GM21423 (cell line): ENCODE results near the gene CCDC51.
"Not testable (repeated sequence)": the region's sequence is repeated elsewhere in the genome, so short reads cannot be mapped to it uniquely, and the experiment has no call there.

Source experiments
- ATAC-seq: cut with Tn5 transposase; IDR thresholded peaks from one replicate; pipeline ENCODE4 v1.9.1; 2021; ENCODE audit warnings: mild to moderate bottlenecking, moderate library complexity; ENCODE audit not compliant: unreplicated experiment

Gene CCDC51

DNA sequence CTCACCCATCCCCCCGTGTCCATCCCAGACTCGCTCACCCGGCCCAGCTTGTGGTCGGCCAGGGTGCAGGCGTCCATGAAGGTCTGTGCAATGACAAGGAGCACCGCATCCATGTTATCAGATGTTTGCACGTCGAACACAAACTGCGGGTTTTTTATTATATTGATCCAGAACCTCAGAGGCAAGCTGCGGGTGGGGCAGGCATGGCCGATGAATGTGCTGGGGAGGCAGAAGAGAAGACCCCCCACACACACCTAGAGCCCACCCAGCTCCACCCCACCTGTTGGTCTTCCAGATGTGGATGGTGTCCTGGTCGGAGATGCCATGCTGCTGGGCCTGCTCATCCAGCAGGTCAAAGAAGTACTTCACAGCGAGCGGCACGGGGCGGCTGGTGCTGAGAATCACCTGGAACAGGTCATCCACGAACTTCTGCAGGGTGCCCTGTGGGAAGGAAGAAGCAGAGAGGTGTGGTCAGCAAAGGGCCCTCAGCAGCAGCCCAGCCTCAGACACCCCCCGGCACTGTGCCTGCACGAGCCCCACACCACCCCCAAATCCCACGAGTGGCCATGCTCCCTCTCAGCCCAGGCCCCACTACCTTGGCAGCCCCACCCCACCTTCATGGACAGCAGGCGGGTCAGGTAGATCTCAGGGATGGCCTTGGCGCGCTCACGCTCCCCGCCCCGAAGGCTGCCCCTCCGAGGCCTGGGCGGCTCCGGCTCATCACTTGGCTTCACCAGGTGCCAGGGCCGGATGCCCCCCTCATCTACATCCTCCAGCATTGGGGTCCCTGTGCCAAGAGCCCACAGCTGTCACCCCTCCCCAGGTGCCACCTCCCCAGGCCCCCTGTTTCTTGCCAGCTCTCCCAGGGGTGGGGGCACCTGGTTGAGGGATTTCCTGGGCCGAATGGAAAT lies 30.4 kb downstream of the CCDC51 start:
- ATAC-seq, result no peak

DNA sequence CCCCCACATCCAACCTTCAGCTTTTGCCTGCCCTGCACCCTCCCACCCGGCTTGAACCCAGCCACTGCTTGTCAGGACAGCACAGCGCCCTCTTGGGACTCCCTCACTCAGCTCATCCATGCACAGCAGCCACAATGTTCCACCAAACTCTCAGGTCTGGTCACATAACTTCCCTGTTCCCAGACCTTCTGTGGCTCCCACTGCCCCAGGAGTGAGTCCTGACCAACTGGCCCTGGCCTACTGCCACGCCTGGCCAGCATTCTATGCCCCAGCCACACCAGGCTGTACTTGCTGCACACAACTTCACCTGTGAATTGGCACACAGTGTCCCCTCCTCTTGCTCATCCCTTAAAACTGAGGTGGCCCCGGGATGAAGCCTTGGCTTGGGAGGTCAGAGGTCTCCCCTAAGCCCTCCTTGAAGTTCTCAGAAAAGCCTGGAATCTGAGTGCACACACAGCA lies 31.1 kb downstream of the CCDC51 start:
- no peak for ATAC-seq

GRCh38 chr3:48407542-48408099 lies 32.3 kb downstream of the CCDC51 start:
- no peak for ATAC-seq

GRCh38 chr3:48406443-48407431 lies 33.2 kb downstream of the CCDC51 start:
- no peak for ATAC-seq

DNA sequence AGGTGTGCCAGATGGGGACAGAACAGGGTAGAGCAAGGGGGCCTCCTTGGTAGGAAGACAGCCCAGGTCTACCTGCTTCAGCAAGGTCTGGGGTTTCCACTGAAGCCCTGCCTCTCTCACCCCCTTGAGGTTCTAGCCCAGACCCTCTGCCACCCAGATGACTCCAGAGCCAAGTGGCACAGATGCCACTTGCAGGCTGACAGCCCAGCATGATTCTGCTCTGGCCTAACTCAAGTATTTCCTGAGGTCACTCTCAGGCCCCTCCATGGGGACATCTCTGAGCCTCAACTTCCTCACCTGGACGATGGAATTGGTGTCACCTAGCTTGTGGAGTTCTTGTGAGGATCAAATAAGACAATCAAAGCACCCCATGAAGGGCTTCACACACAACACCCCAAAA lies 33.9 kb downstream of the CCDC51 start:
- no peak for ATAC-seq

GRCh38 chr3:48405343-48405881 lies 34.5 kb downstream of the CCDC51 start:
- no peak for ATAC-seq

- ATAC-seq, result no peak
Measured at GRCh38 chr3:48404440-48405342, 35.2 kb downstream of the CCDC51 start.

- ATAC-seq, result no peak
Measured at GRCh38 chr3:48403533-48404439, 36.1 kb downstream of the CCDC51 start.

DNA sequence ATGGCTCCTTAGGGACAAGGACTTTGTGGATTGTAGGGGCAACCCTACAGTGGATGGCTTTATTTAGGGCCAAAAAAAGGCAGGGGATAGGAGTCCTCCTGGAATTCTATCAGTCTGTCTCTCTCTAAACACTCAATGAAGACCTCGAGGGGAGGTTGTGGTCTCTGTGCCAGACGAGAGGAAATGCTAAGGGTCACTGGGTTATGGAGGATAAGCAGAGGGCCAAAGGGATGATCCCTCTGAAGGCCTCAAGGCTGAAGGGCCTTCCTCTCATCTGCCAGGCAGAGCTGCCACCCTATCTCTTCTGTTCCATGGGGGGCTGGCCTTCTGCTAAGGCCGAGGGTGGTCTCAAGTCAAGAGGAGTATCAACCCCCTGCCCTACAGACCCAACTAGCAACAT lies 37.0 kb downstream of the CCDC51 start:
- no peak for ATAC-seq

GRCh38 chr3:48402281-48402732 lies 37.6 kb downstream of the CCDC51 start:
- ATAC-seq, result no peak

DNA sequence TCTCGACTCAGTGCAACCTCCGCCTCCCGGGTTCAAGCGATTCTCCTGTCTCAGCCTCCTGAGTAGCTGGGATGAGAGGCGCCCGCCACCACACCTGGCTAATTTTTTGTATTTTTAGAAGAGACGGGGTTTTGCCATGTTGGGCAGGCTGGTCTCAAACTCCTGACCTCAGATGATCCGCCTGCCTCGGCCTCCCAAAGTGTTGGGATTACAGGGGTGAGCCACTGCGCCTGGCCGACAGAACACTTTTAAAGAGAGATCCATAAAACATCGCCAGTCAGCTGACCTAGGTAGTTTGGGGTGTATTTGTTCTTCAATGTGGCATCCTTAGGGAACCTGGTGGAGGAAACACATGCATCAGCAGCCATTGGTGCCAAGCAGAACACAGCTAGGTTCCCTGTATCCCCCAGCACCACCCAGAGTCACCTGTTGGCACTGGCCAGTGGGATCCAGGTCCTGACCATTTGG lies 38.5 kb downstream of the CCDC51 start:
- ATAC-seq, result not testable (repeated sequence)

GRCh38 chr3:48400824-48401433 lies 39.0 kb downstream of the CCDC51 start:
- ATAC-seq, result no peak

DNA sequence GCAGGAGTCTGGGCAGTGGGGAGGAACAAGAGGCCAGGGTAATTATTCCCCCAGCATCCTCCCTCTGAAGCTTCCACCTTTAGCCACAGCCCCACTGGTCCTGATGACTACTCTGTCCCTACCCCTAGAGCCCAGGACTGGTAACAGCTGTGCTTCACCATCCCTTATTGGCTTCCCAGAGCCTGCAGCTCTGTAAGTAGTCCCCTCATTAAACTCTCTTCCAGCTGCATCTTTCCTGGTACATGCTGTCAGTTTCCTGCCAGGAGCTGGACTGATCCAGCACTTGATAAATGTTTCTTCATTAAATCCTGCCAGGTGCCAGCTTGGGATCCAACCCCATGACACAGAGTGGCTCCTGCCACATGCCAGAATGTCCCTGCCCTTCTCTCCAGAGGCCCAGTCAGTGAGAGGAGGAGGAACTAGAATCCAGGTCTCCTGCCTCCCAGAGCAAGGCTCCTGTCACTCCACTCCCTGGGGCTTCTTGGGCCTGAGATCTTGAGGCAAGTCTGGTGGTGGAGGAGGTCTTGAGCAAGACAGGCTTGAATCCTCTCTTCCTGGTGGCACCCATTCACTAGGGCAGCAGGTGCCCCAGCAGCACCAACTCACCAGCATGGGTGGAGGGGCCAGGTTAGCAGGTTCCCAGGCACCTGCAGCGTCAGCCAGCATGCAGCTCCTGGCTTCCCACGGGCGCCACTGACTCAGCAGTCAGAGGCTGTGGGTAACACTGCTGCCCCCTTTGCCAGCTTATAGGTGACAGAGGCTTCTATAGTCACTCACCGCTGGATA lies 40.3 kb downstream of the CCDC51 start:
- ATAC-seq, result no peak

DNA sequence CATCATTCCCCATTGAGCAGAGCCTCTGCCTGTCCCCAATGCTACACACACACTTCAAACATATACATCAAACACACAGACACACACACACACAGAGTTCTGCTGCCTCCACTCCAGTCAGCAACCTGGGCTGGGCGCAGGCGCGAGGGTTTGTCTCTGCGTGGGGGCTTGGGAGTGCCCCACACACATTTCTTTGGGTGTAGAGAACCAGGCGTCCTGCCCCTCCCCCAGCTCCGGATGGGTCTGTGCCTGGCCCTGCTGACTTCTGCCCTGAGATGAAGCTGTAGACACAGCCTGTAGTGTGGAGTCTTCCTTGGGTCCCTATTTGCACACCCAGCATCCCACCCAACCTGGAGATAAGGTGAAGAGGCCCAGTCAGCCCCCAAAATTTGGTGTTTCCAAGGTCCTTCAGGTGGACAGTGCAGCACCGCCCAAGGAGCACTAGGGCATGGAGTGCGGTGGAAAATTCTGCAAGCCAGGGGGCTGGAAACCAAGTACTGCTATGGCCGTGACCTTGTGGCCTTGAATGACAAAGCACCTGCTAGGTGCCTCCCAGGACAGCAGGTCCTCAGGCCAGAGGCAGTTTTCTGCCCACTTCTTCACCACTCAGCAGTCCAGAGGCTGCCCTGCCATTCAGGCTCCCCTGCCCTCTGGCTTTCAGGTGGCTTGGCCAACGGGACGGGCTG lies 41.1 kb downstream of the CCDC51 start:
- ATAC-seq, result no peak

DNA sequence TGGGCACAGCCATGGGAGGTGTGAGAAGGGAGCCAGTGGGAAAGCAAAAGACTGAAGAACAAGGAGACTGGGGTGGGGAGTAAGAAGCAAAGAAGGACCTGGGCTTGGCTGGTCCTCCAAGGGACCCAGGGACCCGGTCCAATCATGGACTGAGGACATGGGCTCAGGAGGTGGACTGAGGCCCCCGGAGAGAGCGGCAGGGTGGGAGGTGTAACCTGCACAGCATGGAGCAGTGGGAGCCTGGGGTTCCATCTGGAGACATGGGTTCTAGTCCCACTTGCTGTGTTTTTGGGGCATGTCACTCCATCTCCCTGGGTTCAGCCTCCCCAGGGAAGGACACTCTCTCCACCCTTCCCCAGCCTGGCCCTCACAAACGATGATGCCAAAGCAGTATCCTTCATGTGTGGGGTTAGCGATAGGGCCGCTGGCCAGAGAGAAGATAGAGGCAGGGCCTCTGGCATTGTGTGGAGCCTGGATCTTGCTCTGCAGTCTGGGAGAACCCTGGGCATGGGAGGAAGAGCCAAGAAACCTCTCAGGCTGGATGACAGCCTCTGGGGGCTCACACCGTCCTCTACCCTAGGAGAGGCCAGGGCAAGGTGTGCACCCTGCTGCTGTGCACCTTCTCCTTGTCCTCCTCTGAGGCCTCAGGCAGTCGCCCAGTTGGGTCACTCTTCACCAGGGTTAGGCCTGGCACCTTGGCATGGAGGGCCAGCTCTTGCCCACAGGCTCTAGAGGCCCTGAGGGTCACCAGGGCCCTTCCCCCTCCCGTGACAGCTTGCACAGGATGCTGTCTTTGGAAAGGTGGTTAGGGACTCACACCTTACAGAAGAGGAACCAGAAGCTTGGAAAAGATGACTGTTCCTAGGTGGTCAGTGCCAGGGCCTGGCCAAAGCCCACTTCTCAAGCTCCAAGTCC lies 41.9 kb downstream of the CCDC51 start:
- ATAC-seq, result no peak

GRCh38 chr3:48395714-48396113 lies 44.2 kb downstream of the CCDC51 start:
- ATAC-seq, result no peak
